ENCODE measurements around the gene SHISAL2A. TPM values are rescaled to one million over a fixed set of nuclear protein-coding genes. Genes with fewer than 3 reads are reported as not detected.

The SHISAL2A gene
- total RNA-seq, 1 experiment from 2014 or later = 0.90 TPM

DNA sequence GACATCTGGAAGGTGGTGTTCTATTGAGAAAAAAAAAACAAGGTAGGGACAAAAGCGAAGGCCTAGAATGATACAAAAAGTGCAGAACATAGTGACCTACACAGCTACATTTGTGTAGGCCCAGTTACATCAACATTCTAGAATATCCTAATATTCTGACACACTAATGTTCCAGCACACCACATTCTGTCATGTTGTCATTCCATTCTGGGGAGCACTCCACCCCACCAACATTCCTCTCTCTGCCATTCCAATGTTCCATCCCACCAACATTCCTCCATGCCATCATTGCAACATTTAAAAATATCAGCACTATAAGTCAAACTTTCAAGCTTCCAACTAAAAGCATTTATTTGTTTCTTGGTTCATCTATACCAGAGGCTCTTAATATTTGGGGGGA lies 36.7 kb downstream of the SHISAL2A start:
- H3K27ac Mint-ChIP-seq = no peak overlapping the region
- no peak overlapping the region for H3K4me3 Mint-ChIP-seq
- H2BK5ac ChIP-seq (ENCODE audit: insufficient read length, low read length) = no peak overlapping the region
- no peak for DNase-seq
- H3K79me1 ChIP-seq (ENCODE audit: insufficient read depth, low read depth, low read length, poor library complexity, severe bottlenecking) = no peaks in the 10 kb centered on the region
- H3K27me3 ChIP-seq (ENCODE audit: insufficient read depth, low read length) = no peaks in the 10 kb centered on the region
- H3K9me3 Mint-ChIP-seq = no peaks in the 10 kb centered on the region
- no peak overlapping the region for H3K9ac ChIP-seq (ENCODE audit: extremely low read depth, insufficient read length, low read length)
- H4K5ac ChIP-seq (ENCODE audit: insufficient read length, low read depth, low read length) = no peak overlapping the region
- H3K56ac ChIP-seq (ENCODE audit: insufficient read length, low read depth, low read length) = no peak overlapping the region
- no peak overlapping the region for H2BK20ac ChIP-seq (ENCODE audit: low read depth, low read length, poor library complexity, severe bottlenecking)
- no peak overlapping the region for H2AFZ ChIP-seq (ENCODE audit: low read length)
- H3K4me2 ChIP-seq (ENCODE audit: insufficient read depth, insufficient read length, low read length) = no peak overlapping the region
- H3K27ac ChIP-seq (ENCODE audit: insufficient read length, low read depth, low read length) = no peak overlapping the region
- H3K4ac ChIP-seq (ENCODE audit: low read depth, low read length) = no peak overlapping the region
- H3T11ph ChIP-seq (ENCODE audit: low read length) = no peak overlapping the region
- no peak overlapping the region for H3K23ac ChIP-seq (ENCODE audit: insufficient read length, low read depth, low read length)
- H3K14ac ChIP-seq (ENCODE audit: insufficient read depth, low read length) = no peak overlapping the region
- no peak overlapping the region for H2BK15ac ChIP-seq (ENCODE audit: low read depth, low read length)
- no peaks in the 10 kb centered on the region for H3K23me2 ChIP-seq (ENCODE audit: insufficient read length, low read depth, low read length, poor library complexity, severe bottlenecking)
- no peaks in the 10 kb centered on the region for H3K27me3 Mint-ChIP-seq (ENCODE audit: low read depth)
- H3K4me1 Mint-ChIP-seq = peaks cover 23 to 25% of the 10 kb centered on the region in 2 experiments
- H2AK5ac ChIP-seq (ENCODE audit: insufficient read length, low read length) = no peak overlapping the region
- H3K4me1 ChIP-seq (ENCODE audit: insufficient read depth, low read length) = no peaks in the 10 kb centered on the region; the same call in 1 of the 2 replicates
- H3K18ac ChIP-seq (ENCODE audit: insufficient read length, low read depth, low read length) = no peak overlapping the region
- H3K9me3 ChIP-seq (ENCODE audit: control insufficient read depth, low read depth, low read length) = no peaks in the 10 kb centered on the region
- no peak overlapping the region for H2BK120ac ChIP-seq (ENCODE audit: low read depth, low read length, poor library complexity, severe bottlenecking)
- TF ChIP-seq, protein P1, sequence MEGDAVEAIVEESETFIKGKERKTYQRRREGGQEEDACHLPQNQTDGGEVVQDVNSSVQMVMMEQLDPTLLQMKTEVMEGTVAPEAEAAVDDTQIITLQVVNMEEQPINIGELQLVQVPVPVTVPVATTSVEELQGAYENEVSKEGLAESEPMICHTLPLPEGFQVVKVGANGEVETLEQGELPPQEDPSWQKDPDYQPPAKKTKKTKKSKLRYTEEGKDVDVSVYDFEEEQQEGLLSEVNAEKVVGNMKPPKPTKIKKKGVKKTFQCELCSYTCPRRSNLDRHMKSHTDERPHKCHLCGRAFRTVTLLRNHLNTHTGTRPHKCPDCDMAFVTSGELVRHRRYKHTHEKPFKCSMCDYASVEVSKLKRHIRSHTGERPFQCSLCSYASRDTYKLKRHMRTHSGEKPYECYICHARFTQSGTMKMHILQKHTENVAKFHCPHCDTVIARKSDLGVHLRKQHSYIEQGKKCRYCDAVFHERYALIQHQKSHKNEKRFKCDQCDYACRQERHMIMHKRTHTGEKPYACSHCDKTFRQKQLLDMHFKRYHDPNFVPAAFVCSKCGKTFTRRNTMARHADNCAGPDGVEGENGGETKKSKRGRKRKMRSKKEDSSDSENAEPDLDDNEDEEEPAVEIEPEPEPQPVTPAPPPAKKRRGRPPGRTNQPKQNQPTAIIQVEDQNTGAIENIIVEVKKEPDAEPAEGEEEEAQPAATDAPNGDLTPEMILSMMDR (conservative IDR thresholded peaks at IDR 0.05) = no peak
- H3K36me3 Mint-ChIP-seq (ENCODE audit: insufficient read depth in 1 of 3, low read depth in 3 of 3) = peaks cover 0 to 1% (median 0%) of the 10 kb centered on the region in 3 experiments; a peak in 1 of 7 replicates
- no peak overlapping the region for H2BK12ac ChIP-seq (ENCODE audit: insufficient read length, low read depth, low read length)
- H4K8ac ChIP-seq (replicated peaks; ENCODE audit: insufficient read length, low read depth, low read length) = no peak overlapping the region
- no peaks in the 10 kb centered on the region for H3K79me2 ChIP-seq (ENCODE audit: insufficient read depth, low read length)
- WGBS (ENCODE audit: extremely low coverage, insufficient read length, low lambda C conversion rate) = no CpG with 5 or more reads among the region's 1 CpG
- no peaks in the 10 kb centered on the region for H4K20me1 ChIP-seq (ENCODE audit: control insufficient read depth, insufficient read depth, insufficient read length)
- H4K91ac ChIP-seq (ENCODE audit: insufficient read length, low read depth, low read length) = no peak overlapping the region

All from H9 (cell line).